Panc1 (cell line): ENCODE data around the gene PLXNA2. TPM values are rescaled to one million over a fixed set of nuclear protein-coding genes. Genes with fewer than 3 reads are reported as not detected.

Experiments used
- ATAC-seq: fragments of 200-7000 bp; cut with Tn5 transposase; 2 replicates; pipeline ENCODE4 v1.9.1; 2020; ENCODE audit warnings: mild to moderate bottlenecking, moderate library complexity
- BruUV-seq: library from RNA; stranded (reverse); fragments of 400-500 nt; replicated peaks from 2 replicates; lab custom pipeline; 2021; lab: Mats Ljungman, UMichigan
- CTCF ChIA-PET: fragments of 300-600 bp; sonication (Branson Sonifier 250); formaldehyde crosslinking; loops from one replicate; lab custom pipeline; 2022; ENCODE audit warnings: antibody characterized with exemption; lab: Charles Lee
- POLR2A ChIA-PET: fragments of 300-600 bp; sonication (Branson Sonifier 250); formaldehyde crosslinking; loops from one replicate; lab custom pipeline; 2022; ENCODE audit warnings: antibody characterized with exemption; lab: Charles Lee
- DNase-seq: peaks from one replicate; pipeline ENCODE4 v3.0.0-alpha.2; 2010; ENCODE audit warnings: low read depth, low spot score
- H3K27ac ChIP-seq: 2 replicates; pipeline ENCODE4 v1.5.1; 2011; ENCODE audit warnings: mild to moderate bottlenecking, low read length, inconsistent platforms
- H3K27me3 ChIP-seq: fragments of 200-500 bp; sonication (Bioruptor generic); 2 replicates; pipeline ENCODE4 v1.6.0; 2014; ENCODE audit warnings: low read length, inconsistent platforms; ENCODE audit not compliant: control insufficient read depth, insufficient read depth
- H3K36me3 ChIP-seq: fragments of 200-500 bp; sonication (Bioruptor generic); 2 replicates; pipeline ENCODE4 v1.5.1; 2014; ENCODE audit warnings: inconsistent platforms, mild to moderate bottlenecking, low read length, moderate library complexity; ENCODE audit not compliant: control insufficient read depth, insufficient read depth
- H3K4me1 ChIP-seq: 2 replicates; pipeline ENCODE4 v1.5.1; 2011; ENCODE audit warnings: inconsistent platforms, mild to moderate bottlenecking, low read length, moderate library complexity; ENCODE audit not compliant: control insufficient read depth, insufficient read depth
- H3K4me3 ChIP-seq, 2 experiments: 2 replicates each; pipeline ENCODE4 v1.5.1; 2011 to 2012; ENCODE audit warnings: low read depth in 2 of 2, low read length in 2 of 2, mild to moderate bottlenecking in 2 of 2, inconsistent platforms in 1 of 2, moderate library complexity in 1 of 2
- H3K9me3 ChIP-seq: fragments of 200-500 bp; sonication (Bioruptor generic); 2 replicates; pipeline ENCODE4 v1.5.1; 2014; ENCODE audit warnings: low read depth, mild to moderate bottlenecking, inconsistent platforms, low read length, moderate library complexity; ENCODE audit not compliant: control insufficient read depth, insufficient read depth
- CTCF ChIP-seq: fragments of 450-650 bp; IDR thresholded peaks from 2 replicates; pipeline ENCODE4 v1.5.1; 2017; ENCODE audit warnings: mild to moderate bottlenecking
- POLR2AphosphoS5 ChIP-seq: IDR thresholded peaks from 2 replicates; pipeline ENCODE4 v1.6.1; 2012; ENCODE audit warnings: mild to moderate bottlenecking, low read depth, low read length, moderate library complexity
- REST ChIP-seq, 2 experiments: IDR thresholded peaks; 2 replicates each; pipeline ENCODE4 v1.6.1; 2011 to 2012; ENCODE audit warnings: low read depth in 2 of 2, control low read depth in 1 of 2, low read length in 1 of 2, mild to moderate bottlenecking in 1 of 2, moderate library complexity in 1 of 2; ENCODE audit not compliant: insufficient read depth in 1 of 2
- SIN3A ChIP-seq: IDR thresholded peaks from 2 replicates; pipeline ENCODE4 v1.6.1; 2012; ENCODE audit warnings: low read depth, mild to moderate bottlenecking, low read length, moderate library complexity, borderline replicate concordance; ENCODE audit not compliant: insufficient read depth
- TCF7L2 ChIP-seq: IDR thresholded peaks from 2 replicates; pipeline ENCODE4 v1.6.1; 2011; ENCODE audit warnings: mild to moderate bottlenecking, low read depth, low read length, inconsistent platforms
- in situ Hi-C: cut with HindIII; loops from 2 replicates; pipeline ENCODE4 v1.10.0; 2016; ENCODE audit warnings: low sequenced_read_pairs, low pct_unique_long_range_greater_than_20kb
- intact Hi-C: fragments of 100-400 bp; cut with micrococcal nuclease; formaldehyde crosslinking; loops from one replicate; pipeline ENCODE4 v1.10.0; 2022; ENCODE audit not compliant: unreplicated experiment
- total RNA-seq: library from RNA; stranded (reverse); gene quantifications from one replicate; pipeline ENCODE4 v1.2.1, GENCODE V29; 2021; ENCODE audit not compliant: unreplicated experiment

Gene PLXNA2
- total RNA-seq, 1 experiment from 2014 or later, result 0.98 TPM

- no peak overlapping the region for H3K4me3 ChIP-seq
- peaks cover 6% of the 10 kb centered on the region for H3K27me3 ChIP-seq
- H3K9me3 ChIP-seq, result no peaks in the 10 kb centered on the region
- no peaks in the 10 kb centered on the region for H3K36me3 ChIP-seq
- in situ Hi-C loops (no loop called here), intact Hi-C loops (no loop called here)
- no peak for TF ChIP-seq TCF7L2
- TF ChIP-seq SIN3A, result no peak
- TF ChIP-seq REST (IDR thresholded peaks at IDR 0.05; ENCODE audit: insufficient read depth in 1 of 2, low read depth in 2 of 2, low read length in 1 of 2), result no peak
- no peak for TF ChIP-seq CTCF
- no peak for TF ChIP-seq POLR2AphosphoS5
- no peak for DNase-seq
- no peak for ATAC-seq
- H3K27ac ChIP-seq, result no peak overlapping the region
- no peaks in the 10 kb centered on the region for H3K4me1 ChIP-seq
- POLR2A ChIA-PET, result no interaction called here
- CTCF ChIA-PET, result no interaction called here
- BruUV-seq, result no TSS peak
These were observed 161.0 kb downstream of the PLXNA2 start for GRCh38 chr1:208083016-208083714.

DNA sequence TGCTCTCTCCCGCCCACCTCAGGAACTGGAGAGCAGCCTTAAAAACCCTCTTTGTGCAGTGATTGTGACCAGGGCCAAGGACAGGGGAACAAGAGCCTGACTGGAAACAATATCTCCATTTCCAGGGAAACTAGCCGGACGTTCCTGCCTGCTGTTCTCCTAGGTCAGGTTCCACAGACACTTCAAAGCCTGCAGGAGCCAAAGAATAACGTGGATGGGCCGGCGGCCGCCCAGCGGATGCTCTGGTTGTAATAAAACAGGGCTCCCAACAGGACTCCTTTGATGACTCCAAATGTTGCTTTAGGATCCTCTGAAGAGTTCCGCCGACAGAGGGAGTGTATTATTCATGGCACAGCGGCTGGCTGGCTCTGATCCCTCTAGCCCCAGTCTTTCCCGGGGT is 162.2 kb downstream of the PLXNA2 start:
- TF ChIP-seq REST (IDR thresholded peaks at IDR 0.05; ENCODE audit: insufficient read depth in 1 of 2, low read depth in 2 of 2, low read length in 1 of 2), result no peak
- TF ChIP-seq CTCF, result no peak
- TF ChIP-seq POLR2AphosphoS5, result no peak
- TF ChIP-seq SIN3A, result no peak
- no peak for TF ChIP-seq TCF7L2
- POLR2A ChIA-PET, result no interaction called here
- H3K4me3 ChIP-seq, result no peak overlapping the region
- DNase-seq (no peak), ATAC-seq (no peak)
- in situ Hi-C loops, result no loop called here
- H3K9me3 ChIP-seq, result no peaks in the 10 kb centered on the region
- peaks cover 6% of the 10 kb centered on the region for H3K27me3 ChIP-seq
- no peaks in the 10 kb centered on the region for H3K4me1 ChIP-seq
- intact Hi-C loops, result no loop called here
- CTCF ChIA-PET, result no interaction called here
- no peaks in the 10 kb centered on the region for H3K36me3 ChIP-seq
- H3K27ac ChIP-seq, result no peak overlapping the region
- no TSS peak for BruUV-seq
